SK-N-SH (cell line): ENCODE measurements around the gene ZDHHC14. TPM values are rescaled to one million over a fixed set of nuclear protein-coding genes. Genes with fewer than 3 reads are reported as not detected.

Experiments
- CTCF ChIA-PET: fragments of 300-600, 350-600 bp; formaldehyde crosslinking; extraction: SDS; loops from one replicate; lab custom pipeline; 2021; lab: Yijun Ruan, JAX
- POLR2A ChIA-PET: fragments of 350-600 bp; sonication (Branson Sonifier 250); formaldehyde crosslinking; extraction: SDS; loops from one replicate; lab custom pipeline; 2020; ENCODE audit warnings: antibody characterized with exemption, inconsistent platforms; lab: Yijun Ruan, JAX
- DNase-seq: peaks from one replicate; pipeline ENCODE4 v3.0.0; 2012
- H2AFZ ChIP-seq: fragments of 200-600 bp; sonication (generic); 2 replicates; pipeline ENCODE4 v1.8.1; 2016; ENCODE audit warnings: antibody characterized with exemption, mild to moderate bottlenecking, low read depth
- H3F3A ChIP-seq: fragments of 200-600 bp; sonication (generic); replicated peaks from 2 replicates; pipeline ENCODE3; 2016; ENCODE audit warnings: antibody characterized with exemption, mild to moderate bottlenecking; ENCODE audit not compliant: insufficient read depth
- H3K27ac ChIP-seq, 2 experiments: fragments of 200-500 bp in 1 of 2; fragments of 200-600 bp in 1 of 2; sonication (Bioruptor generic) in 1 of 2; sonication (generic), shearing (Covaris generic) in 1 of 2; 2 replicates each; pipeline versions ENCODE4 v1.5.1 to v1.6.1; 2014 to 2016; ENCODE audit warnings: low read depth in 2 of 2, inconsistent platforms in 1 of 2, low read length in 1 of 2, mild to moderate bottlenecking in 1 of 2, mixed read lengths in 1 of 2
- H3K27me3 ChIP-seq: fragments of 200-600 bp; sonication (generic), shearing (Covaris generic); 2 replicates; pipeline ENCODE4 v1.6.1; 2016; ENCODE audit warnings: mixed run types; ENCODE audit not compliant: insufficient read depth
- H3K36me3 ChIP-seq, 2 experiments: fragments of 200-500 bp in 1 of 2; fragments of 200-600 bp in 1 of 2; sonication (Bioruptor generic) in 1 of 2; sonication (generic) in 1 of 2; replicated peaks in 1 of 2; 2 replicates each; pipeline versions ENCODE3 to v1.5.1; 2014 to 2016; ENCODE audit warnings: low read length in 1 of 2, mild to moderate bottlenecking in 1 of 2; ENCODE audit not compliant: insufficient read depth in 2 of 2, control insufficient read depth in 1 of 2
- H3K4me1 ChIP-seq, 2 experiments: fragments of 200-500 bp in 1 of 2; fragments of 200-600 bp in 1 of 2; sonication (Bioruptor generic) in 1 of 2; sonication (generic), shearing (Covaris generic) in 1 of 2; 2 replicates each; pipeline versions ENCODE4 v1.5.1 to v1.6.1; 2014 to 2016; ENCODE audit warnings: low read depth in 1 of 2, low read length in 1 of 2, mixed run types in 1 of 2; ENCODE audit not compliant: insufficient read depth in 2 of 2, control insufficient read depth in 1 of 2
- H3K4me2 ChIP-seq: fragments of 200-600 bp; sonication (generic), shearing (Covaris generic); 2 replicates; pipeline ENCODE4 v1.6.1; 2017; ENCODE audit warnings: mixed run types
- H3K4me3 ChIP-seq, 2 experiments: fragments of 200-500 bp in 1 of 2; fragments of 200-600 bp in 1 of 2; sonication (Bioruptor generic) in 1 of 2; sonication (generic), shearing (Covaris generic) in 1 of 2; 2 replicates each; pipeline versions ENCODE4 v1.5.1 to v1.8.1; 2014 to 2016; ENCODE audit warnings: low read depth in 2 of 2, inconsistent platforms in 1 of 2, low read length in 1 of 2, mild to moderate bottlenecking in 1 of 2, mixed read lengths in 1 of 2, moderate library complexity in 1 of 2
- H3K79me2 ChIP-seq: fragments of 200-600 bp; sonication (generic); 2 replicates; pipeline ENCODE4 v1.8.1; 2017; ENCODE audit warnings: mild to moderate bottlenecking; ENCODE audit not compliant: insufficient read depth
- H3K9ac ChIP-seq: fragments of 200-600 bp; sonication (generic); 2 replicates; pipeline ENCODE4 v1.6.1; 2017; ENCODE audit warnings: mixed run types
- H3K9me2 ChIP-seq: fragments of 200-600 bp; sonication (generic); 2 replicates; pipeline ENCODE4 v1.6.1; 2017; ENCODE audit warnings: mixed run types
- H3K9me3 ChIP-seq: fragments of 200-600 bp; sonication (generic); 2 replicates; pipeline ENCODE4 v1.6.1; 2017; ENCODE audit warnings: mixed run types, mild to moderate bottlenecking, moderate library complexity
- H4K20me1 ChIP-seq: fragments of 200-600 bp; sonication (generic); 2 replicates; pipeline ENCODE4 v1.6.1; 2017; ENCODE audit warnings: mild to moderate bottlenecking, mixed run types; ENCODE audit not compliant: insufficient read depth
- CHD2 ChIP-seq: fragments of 150-350 bp; IDR thresholded peaks from 2 replicates; pipeline ENCODE4 v1.6.1; 2018; ENCODE audit warnings: low read length; ENCODE audit not compliant: partially characterized antibody
- ELF1 ChIP-seq: IDR thresholded peaks from 2 replicates; pipeline ENCODE4 v1.4.0; 2012
- EZH2phosphoT487 ChIP-seq: fragments of 200-600 bp; sonication (generic); IDR thresholded peaks from 2 replicates; pipeline ENCODE4 v1.6.1; 2017; ENCODE audit warnings: low read depth, mixed run types, mild to moderate bottlenecking, antibody characterized with exemption, moderate library complexity, borderline replicate concordance
- FOXM1 ChIP-seq: IDR thresholded peaks from 2 replicates; pipeline ENCODE4 v1.4.0; 2012; ENCODE audit warnings: low read depth, mild to moderate bottlenecking
- GATA2 ChIP-seq: sonication (generic); formaldehyde crosslinking; IDR thresholded peaks from 2 replicates; pipeline ENCODE4 v1.5.0; 2020; ENCODE audit warnings: mild to moderate bottlenecking, missing genetic modification reagents
- IRF3 ChIP-seq: fragments of 150-350 bp; IDR thresholded peaks from 2 replicates; pipeline ENCODE4 v1.6.1; 2016; ENCODE audit warnings: mild to moderate bottlenecking, low read depth, low read length
- MEF2A ChIP-seq: IDR thresholded peaks from 2 replicates; pipeline ENCODE4 v1.4.0; 2012; ENCODE audit warnings: low read depth, borderline replicate concordance
- NRF1 ChIP-seq: IDR thresholded peaks from 2 replicates; pipeline ENCODE4 v1.6.1; 2012; ENCODE audit warnings: low read depth, mild to moderate bottlenecking, low read length
- REST ChIP-seq: IDR thresholded peaks from 2 replicates; pipeline ENCODE4 v1.6.1; 2012; ENCODE audit warnings: mild to moderate bottlenecking, low read depth, low read length, moderate library complexity
- RFX5 ChIP-seq: IDR thresholded peaks from 2 replicates; pipeline ENCODE4 v1.6.1; 2012; ENCODE audit warnings: mild to moderate bottlenecking, improper control_type of control experiment, low read length
- TAF1 ChIP-seq: IDR thresholded peaks from 2 replicates; pipeline ENCODE4 v1.6.1; 2012; ENCODE audit warnings: low read depth, mild to moderate bottlenecking, low read length, moderate library complexity, borderline replicate concordance
- TCF12 ChIP-seq: IDR thresholded peaks from 2 replicates; pipeline ENCODE4 v1.4.0; 2012
- TEAD4 ChIP-seq: IDR thresholded peaks from 2 replicates; pipeline ENCODE4 v1.4.0; 2012; ENCODE audit warnings: mild to moderate bottlenecking, borderline replicate concordance; ENCODE audit not compliant: insufficient read depth
- YY1 ChIP-seq: IDR thresholded peaks from 2 replicates; pipeline ENCODE4 v1.4.0; 2012; ENCODE audit warnings: low read depth, mild to moderate bottlenecking
- WGBS: methylation state at CpG from one replicate; pipeline ENCODE4 v1.1.6; 2017; ENCODE audit warnings: low lambda C conversion rate; 5-methylcytosine and 5-hydroxymethylcytosine counted together
- polyA plus RNA-seq, 3 experiments: library from polyadenylated mRNA; depleted of rRNA; stranded (reverse); fragments of >200 nt; gene quantifications; 2 replicates each; pipeline ENCODE4 v1.2.3, GENCODE V29; 2012
- TF ChIP-seq, protein P1 (sequence below): IDR thresholded peaks from 2 replicates; pipeline ENCODE4 v1.4.0; 2012; ENCODE audit warnings: low read depth, borderline replicate concordance
- TF ChIP-seq, protein P2 (sequence below): fragments of 200-600 bp; sonication (generic); IDR thresholded peaks from 2 replicates; pipeline ENCODE4 v1.6.1; 2017; ENCODE audit warnings: antibody characterized with exemption, mild to moderate bottlenecking, moderate library complexity
- TF ChIP-seq, protein P3 (sequence below): IDR thresholded peaks from 2 replicates; pipeline ENCODE4; 2012

Gene ZDHHC14
- polyA plus RNA-seq, 1 of the 3 experiments (the other 2 are of a cell fraction) = 5.4 TPM

GRCh38 chr6:157668009-157668401 is 287.0 kb downstream of the ZDHHC14 start (continued):
- TF ChIP-seq, protein P1, sequence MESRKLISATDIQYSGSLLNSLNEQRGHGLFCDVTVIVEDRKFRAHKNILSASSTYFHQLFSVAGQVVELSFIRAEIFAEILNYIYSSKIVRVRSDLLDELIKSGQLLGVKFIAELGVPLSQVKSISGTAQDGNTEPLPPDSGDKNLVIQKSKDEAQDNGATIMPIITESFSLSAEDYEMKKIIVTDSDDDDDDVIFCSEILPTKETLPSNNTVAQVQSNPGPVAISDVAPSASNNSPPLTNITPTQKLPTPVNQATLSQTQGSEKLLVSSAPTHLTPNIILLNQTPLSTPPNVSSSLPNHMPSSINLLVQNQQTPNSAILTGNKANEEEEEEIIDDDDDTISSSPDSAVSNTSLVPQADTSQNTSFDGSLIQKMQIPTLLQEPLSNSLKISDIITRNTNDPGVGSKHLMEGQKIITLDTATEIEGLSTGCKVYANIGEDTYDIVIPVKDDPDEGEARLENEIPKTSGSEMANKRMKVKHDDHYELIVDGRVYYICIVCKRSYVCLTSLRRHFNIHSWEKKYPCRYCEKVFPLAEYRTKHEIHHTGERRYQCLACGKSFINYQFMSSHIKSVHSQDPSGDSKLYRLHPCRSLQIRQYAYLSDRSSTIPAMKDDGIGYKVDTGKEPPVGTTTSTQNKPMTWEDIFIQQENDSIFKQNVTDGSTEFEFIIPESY = no peak
- TF ChIP-seq TEAD4 (no peak), IRF3 (no peak)
- TF ChIP-seq, protein P2, sequence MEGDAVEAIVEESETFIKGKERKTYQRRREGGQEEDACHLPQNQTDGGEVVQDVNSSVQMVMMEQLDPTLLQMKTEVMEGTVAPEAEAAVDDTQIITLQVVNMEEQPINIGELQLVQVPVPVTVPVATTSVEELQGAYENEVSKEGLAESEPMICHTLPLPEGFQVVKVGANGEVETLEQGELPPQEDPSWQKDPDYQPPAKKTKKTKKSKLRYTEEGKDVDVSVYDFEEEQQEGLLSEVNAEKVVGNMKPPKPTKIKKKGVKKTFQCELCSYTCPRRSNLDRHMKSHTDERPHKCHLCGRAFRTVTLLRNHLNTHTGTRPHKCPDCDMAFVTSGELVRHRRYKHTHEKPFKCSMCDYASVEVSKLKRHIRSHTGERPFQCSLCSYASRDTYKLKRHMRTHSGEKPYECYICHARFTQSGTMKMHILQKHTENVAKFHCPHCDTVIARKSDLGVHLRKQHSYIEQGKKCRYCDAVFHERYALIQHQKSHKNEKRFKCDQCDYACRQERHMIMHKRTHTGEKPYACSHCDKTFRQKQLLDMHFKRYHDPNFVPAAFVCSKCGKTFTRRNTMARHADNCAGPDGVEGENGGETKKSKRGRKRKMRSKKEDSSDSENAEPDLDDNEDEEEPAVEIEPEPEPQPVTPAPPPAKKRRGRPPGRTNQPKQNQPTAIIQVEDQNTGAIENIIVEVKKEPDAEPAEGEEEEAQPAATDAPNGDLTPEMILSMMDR = no peak

GRCh38 chr6:157668713-157669112 is 287.7 kb downstream of the ZDHHC14 start:
- WGBS = 93% methylated on average over 2 of the region's 2 CpGs
- ChIA-PET CTCF (interaction anchor here (0.6 to 7.4 kb wide), 8 partner anchors 12 to 465 kb away, joined by 3 to 66 read pairs (median 20); no protein-coding TSS in a partner anchor), POLR2A (no interaction called here)
- Histone ChIP-seq H3K36me3 (no peaks in the 10 kb centered on the region), H3K9ac (no peak overlapping the region), H2AFZ (no peak overlapping the region), H4K20me1 (no peaks in the 10 kb centered on the region), H3K79me2 (no peaks in the 10 kb centered on the region), H3K4me1 (peaks cover 5 to 9% of the 10 kb centered on the region in 2 experiments; a peak in 3 of 4 replicates), H3F3A (no peaks in the 10 kb centered on the region), H3K27ac (no peak overlapping the region), H3K9me2 (no peaks in the 10 kb centered on the region), H3K4me3 (no peak overlapping the region), H3K27me3 (no peaks in the 10 kb centered on the region), H3K4me2 (no peak overlapping the region), H3K9me3 (no peaks in the 10 kb centered on the region)
- DNase-seq = no peak
- TF ChIP-seq FOXM1 = no peak
- TF ChIP-seq TCF12 = no peak
- no peak for TF ChIP-seq TAF1
- TF ChIP-seq, protein P3, sequence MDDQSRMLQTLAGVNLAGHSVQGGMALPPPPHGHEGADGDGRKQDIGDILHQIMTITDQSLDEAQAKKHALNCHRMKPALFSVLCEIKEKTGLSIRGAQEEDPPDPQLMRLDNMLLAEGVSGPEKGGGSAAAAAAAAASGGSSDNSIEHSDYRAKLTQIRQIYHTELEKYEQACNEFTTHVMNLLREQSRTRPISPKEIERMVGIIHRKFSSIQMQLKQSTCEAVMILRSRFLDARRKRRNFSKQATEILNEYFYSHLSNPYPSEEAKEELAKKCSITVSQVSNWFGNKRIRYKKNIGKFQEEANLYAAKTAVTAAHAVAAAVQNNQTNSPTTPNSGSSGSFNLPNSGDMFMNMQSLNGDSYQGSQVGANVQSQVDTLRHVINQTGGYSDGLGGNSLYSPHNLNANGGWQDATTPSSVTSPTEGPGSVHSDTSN = no peak
- no peak for TF ChIP-seq TEAD4
- no peak for TF ChIP-seq GATA2 (CRISPR knock-in tag)
- no peak for TF ChIP-seq YY1
- no peak for TF ChIP-seq ELF1
- TF ChIP-seq, protein P2 = no peak
- TF ChIP-seq EZH2phosphoT487 = no peak
- TF ChIP-seq RFX5 = no peak
- no peak for TF ChIP-seq NRF1
- no peak for TF ChIP-seq IRF3
- TF ChIP-seq MEF2A = no peak
- no peak for TF ChIP-seq REST
- no peak for TF ChIP-seq CHD2
